IPS-NIHi7 (cell line): Measurements from ENCODE around the gene IER2.

Experiments
- DNase-seq: peaks from one replicate; pipeline ENCODE4 v3.0.0; 2012; ENCODE audit warnings: mixed read lengths; ENCODE audit errors: extremely low spot score

Gene IER2

GRCh38 chr19:13150187-13150930 lies at the start of gene IER2, which contains the start of gene STX10:
TSS of gene IER2 (plus strand) at chr19:13150411. CDS start at chr19:13153187, 2,776 bp downstream.
TSS of gene STX10 (minus strand) at chr19:13150375. CDS start at chr19:13150173, 202 bp downstream.
- DNase-seq, result peak; percentile 86

GRCh38 chr19:13100841-13101589 lies 49.2 kb upstream of the IER2 start:
- no peak for DNase-seq

- no peak for DNase-seq
Measured at GRCh38 chr19:13101590-13102415, 48.4 kb upstream of the IER2 start.

DNA sequence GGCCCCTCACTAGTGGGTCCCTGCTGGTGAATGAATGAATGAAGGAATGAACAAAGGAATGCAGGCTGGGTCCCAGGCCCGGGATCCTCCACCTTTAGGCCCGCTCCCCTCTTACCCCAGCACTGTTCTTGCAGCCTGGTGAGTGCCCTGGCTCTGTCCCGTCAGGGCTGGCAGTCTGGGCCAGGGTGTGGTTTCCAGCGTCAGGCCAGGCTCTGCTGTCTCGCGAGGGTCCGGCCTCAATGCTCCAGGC lies 47.9 kb upstream of the IER2 start:
- DNase-seq, result no peak

- peak; percentile 80 for DNase-seq
Measured at GRCh38 chr19:13102666-13103580, 47.3 kb upstream of the IER2 start, which contains the start of gene LYL1. TSS of gene LYL1 (minus strand) at chr19:13102858. CDS start at chr19:13101171, 1,687 bp downstream.

GRCh38 chr19:13103581-13104359 lies 46.4 kb upstream of the IER2 start:
- DNase-seq, result no peak

DNA sequence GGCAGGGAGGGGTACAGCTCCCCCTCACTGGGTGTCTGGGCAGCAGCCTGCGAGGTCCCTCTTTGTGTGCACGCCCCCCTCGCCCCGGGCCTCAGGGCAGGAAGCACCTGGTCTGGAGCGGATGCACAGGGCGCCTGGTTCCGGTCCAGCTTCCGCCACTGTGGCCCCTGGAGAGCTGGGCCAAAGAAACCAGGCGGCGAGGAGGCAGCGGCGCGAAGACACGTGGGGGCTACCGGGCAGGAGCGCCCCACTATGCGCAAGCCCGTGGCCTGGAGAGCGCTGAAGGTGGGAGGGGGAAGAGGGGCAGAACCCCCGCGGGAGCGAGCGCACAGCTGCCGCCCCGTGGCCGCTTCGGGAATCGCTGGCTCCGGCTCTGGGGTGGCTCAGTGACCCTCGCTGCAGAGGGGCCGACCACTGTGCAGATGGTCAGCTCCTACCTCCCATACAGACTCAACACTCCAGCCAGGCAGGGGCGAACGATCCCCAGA lies 45.8 kb upstream of the IER2 start:
- DNase-seq, result peak; percentile 72

- DNase-seq, result no peak
Measured at GRCh38 chr19:13104848-13105711, 45.1 kb upstream of the IER2 start.

DNA sequence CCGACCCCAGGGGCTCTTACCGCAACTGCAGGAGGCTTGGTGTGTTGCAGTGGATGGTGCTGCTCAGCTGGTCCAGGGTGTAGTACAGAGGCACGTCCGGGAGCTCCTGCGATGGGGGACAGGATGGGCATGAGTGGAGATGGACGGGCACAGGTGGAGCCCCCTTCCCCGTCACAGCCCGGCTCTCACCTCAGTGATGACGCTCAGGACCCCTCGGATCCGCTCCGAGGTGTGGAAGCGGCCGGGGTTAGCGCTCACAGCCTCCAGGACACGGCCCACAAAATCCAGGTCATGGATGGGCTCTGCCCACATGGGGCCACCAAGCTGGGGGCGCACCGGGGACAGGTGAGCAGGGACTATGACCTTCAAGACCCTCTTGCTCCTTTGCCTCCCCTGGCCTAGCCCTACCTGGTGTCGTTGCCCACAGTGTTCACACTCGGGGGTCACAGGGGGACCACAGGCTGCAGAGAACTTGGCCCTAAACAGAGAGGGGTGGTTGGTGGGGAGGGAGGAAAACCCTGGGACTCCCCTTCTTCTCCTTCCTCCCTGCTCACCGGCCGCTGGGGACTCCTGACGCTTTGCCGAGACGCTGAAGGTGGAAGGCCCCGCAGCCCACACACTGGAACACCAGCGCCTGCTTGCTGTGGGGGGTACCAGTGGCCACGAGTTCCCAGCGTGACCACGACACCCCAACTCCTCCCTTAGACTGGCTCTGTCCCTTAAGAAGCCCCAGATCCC lies 40.7 kb upstream of the IER2 start:
- no peak for DNase-seq

DNA sequence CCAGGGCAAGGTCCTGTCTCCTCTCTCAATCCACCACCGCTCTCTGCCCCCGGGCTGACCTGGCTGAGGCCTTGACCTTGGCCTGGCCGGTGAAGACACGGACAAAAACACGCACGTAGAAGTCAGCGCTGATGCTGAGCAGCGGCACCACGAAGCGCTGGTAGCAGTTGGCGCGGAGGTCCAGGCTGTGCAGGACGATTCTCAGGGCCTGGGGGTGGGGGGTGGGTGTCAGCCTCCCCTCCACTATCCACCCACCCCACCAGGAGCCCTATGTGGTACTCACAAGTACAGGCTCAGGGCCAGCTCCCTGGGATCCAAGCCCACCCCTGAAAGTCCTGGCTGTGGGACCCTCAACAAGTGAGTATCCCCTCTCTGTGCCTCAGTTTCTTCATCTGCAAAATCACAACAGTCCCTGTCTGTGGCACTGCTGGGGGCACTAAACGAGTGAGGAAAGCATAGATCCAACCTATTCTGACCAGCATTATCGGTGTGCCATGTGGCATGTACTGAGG lies 40.1 kb upstream of the IER2 start:
- DNase-seq, result no peak

DNA sequence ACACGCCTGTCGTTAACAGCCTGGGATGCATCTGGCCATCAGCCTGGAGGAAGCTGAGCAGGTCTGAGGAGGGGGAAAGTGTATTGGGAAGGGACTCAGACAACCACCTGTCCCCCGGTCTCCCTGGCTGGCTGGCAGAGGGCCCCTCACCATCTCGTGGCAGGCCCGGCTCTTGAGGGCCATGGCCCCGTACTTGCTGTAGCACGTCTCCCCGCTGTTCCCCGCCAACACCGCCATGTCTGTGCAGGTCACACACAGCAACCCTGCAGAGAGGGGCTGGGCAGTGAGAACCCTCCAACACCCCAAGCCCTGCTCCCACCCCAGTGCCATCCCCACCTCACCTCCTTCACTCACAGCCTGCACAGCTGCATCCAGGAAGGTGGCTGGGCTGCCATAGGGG lies 37.7 kb upstream of the IER2 start:
- DNase-seq, result no peak

DNA sequence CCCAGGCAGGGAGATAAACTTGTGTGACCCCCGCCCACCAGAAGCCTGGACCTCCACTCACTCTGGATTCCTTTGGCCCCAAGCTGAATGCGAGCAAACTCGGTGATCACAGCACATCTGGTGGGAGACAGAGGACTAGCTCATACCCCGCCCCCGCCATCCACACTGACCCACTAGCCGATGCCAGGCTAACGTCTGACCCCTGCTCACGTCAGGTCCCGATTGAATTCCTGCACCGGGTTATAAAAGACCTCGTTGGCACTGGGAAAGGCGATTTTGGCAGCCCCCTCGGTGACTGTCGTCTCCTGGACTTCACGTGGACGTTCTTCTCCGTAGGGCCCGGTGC lies 34.3 kb upstream of the IER2 start:
- DNase-seq, result no peak

GRCh38 chr19:13116282-13117175 lies 33.7 kb upstream of the IER2 start, which contains the start of gene TRMT1:
TSS of gene TRMT1 (minus strand) at chr19:13116740. CDS start at chr19:13116399, 341 bp downstream.
- DNase-seq, result peak; percentile 85

- DNase-seq, result no peak
Measured at GRCh38 chr19:13117176-13117771, 32.9 kb upstream of the IER2 start.

GRCh38 chr19:13117772-13118423 lies 32.3 kb upstream of the IER2 start, which contains the start of gene NACC1:
TSS of gene NACC1 (plus strand) at chr19:13118264. CDS start at chr19:13135208, 16,944 bp downstream.
- DNase-seq, result peak; percentile 95
